Spinal cord (tissue), 10 donors: ENCODE measurements around the gene HEPHL1. TPM values are rescaled to one million over a fixed set of nuclear protein-coding genes. Genes with fewer than 3 reads are reported as not detected.

ENCODE experiments used
- DNase-seq, 6 donors: peaks; one replicate each; pipeline versions ENCODE4 v3.0.0 to v3.0.0-alpha.2; 2013 to 2015; ENCODE audit warnings: low spot score in 6 of 6, low read depth in 4 of 6
- H3K27ac ChIP-seq: one replicate; pipeline ENCODE4 v1.5.1; 2013; ENCODE audit warnings: low read depth, low read length, control low read depth
- H3K27me3 ChIP-seq: one replicate; pipeline ENCODE4 v1.6.1; 2013; ENCODE audit warnings: low read length; ENCODE audit not compliant: control insufficient read depth, insufficient read depth
- H3K36me3 ChIP-seq: one replicate; pipeline ENCODE4 v1.6.1; 2013; ENCODE audit warnings: low read length; ENCODE audit not compliant: control insufficient read depth, insufficient read depth
- H3K4me1 ChIP-seq: one replicate; pipeline ENCODE4 v1.6.1; 2013; ENCODE audit warnings: low read length; ENCODE audit not compliant: control insufficient read depth, insufficient read depth
- H3K4me3 ChIP-seq: one replicate; pipeline ENCODE4 v1.5.1; 2013; ENCODE audit warnings: low read depth, low read length, control low read depth
- H3K9me3 ChIP-seq: one replicate; pipeline ENCODE4 v1.6.1; 2013; ENCODE audit warnings: low read length; ENCODE audit not compliant: control insufficient read depth, insufficient read depth
- WGBS: methylation state at CpG from one replicate; pipeline ENCODE4 v1.1.5; 2013; ENCODE audit warnings: missing lambda C conversion rate; ENCODE audit not compliant: insufficient coverage; 5-methylcytosine and 5-hydroxymethylcytosine counted together
- polyA plus RNA-seq, 2 donors: library from polyadenylated mRNA; unstranded; fragments of 120-200 nt; gene quantifications; one replicate each; pipeline ENCODE4 v1.2.1, GENCODE V29; 2013; ENCODE audit not compliant: insufficient read length in 2 of 2
- total RNA-seq, 2 donors: library from RNA; depleted of rRNA in 1 of 2; stranded (reverse); fragments of 120-200 nt in 1 of 2; fragments of >200 nt in 1 of 2; gene quantifications; one replicate each; pipeline versions ENCODE4 v1.2.3 to v1.2.4, GENCODE V29; 2013 to 2014
- donor health status: healthy.

HEPHL1 gene
- total and polyA plus RNA-seq, 4 donors = under 0.01 to 0.06 TPM; not detected in 2

- H3K27me3 ChIP-seq = no peaks in the 10 kb centered on the region
- peaks cover 38% of the 10 kb centered on the region for H3K4me1 ChIP-seq
- 50% methylated on average over 1 of the region's 3 CpGs for WGBS
- no peak overlapping the region for H3K4me3 ChIP-seq
- no peak for DNase-seq
- no peaks in the 10 kb centered on the region for H3K9me3 ChIP-seq
- no peak overlapping the region for H3K27ac ChIP-seq
- H3K36me3 ChIP-seq = no peaks in the 10 kb centered on the region
Measured at GRCh38 chr11:94131047-94131717, 110.0 kb downstream of the HEPHL1 start.

DNA sequence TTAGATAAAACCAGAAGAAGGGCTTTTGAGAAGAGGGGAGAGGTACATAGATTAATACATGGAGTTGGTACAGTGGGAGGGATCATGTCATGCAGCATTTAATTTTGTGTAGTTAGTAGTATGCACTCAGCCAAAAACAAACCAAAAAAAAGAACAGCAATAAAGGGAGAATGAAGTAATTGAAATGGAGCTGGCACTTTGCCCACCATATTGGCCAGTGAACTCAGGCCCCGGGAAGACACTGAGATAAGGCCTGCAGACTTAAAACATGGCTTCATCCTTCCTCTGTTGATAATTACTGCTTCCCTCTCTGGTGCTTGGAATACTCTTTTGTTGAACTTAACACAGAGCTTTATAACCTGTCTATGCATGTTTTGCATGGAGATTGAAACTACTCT lies 110.6 kb downstream of the HEPHL1 start:
- peak in 1 of 6 donors; percentile 21 for DNase-seq
- no peaks in the 10 kb centered on the region for H3K9me3 ChIP-seq
- H3K36me3 ChIP-seq = no peaks in the 10 kb centered on the region
- H3K4me3 ChIP-seq = no peak overlapping the region
- 0% methylated on average over 1 of the region's 1 CpG for WGBS
- peaks cover 38% of the 10 kb centered on the region for H3K4me1 ChIP-seq
- H3K27ac ChIP-seq = no peak overlapping the region
- no peaks in the 10 kb centered on the region for H3K27me3 ChIP-seq

DNA sequence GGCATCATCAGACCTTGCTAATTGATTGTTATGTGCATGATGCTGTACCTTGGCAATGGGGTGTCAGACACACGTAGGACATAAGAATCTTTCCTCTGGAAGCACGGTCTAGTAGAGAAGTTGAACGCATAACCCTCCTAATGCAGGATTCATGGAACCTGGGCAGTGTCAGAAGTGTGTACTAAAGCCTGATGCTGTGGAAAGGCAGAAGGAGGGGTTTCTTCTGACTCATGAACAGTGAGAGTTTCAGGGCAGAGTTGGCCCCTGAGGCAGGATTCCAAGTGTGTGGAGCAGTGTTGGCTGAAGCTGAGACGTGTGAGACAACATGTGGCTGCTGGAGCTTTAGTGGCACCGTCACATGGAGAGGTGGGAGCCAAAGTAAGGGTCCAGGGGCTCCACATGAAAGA lies 111.0 kb downstream of the HEPHL1 start:
- Histone ChIP-seq H3K9me3 (no peaks in the 10 kb centered on the region), H3K4me1 (peaks cover 38% of the 10 kb centered on the region), H3K4me3 (no peak overlapping the region), H3K36me3 (no peaks in the 10 kb centered on the region), H3K27ac (no peak overlapping the region), H3K27me3 (no peaks in the 10 kb centered on the region)
- 70% methylated on average over 5 of the region's 5 CpGs for WGBS
- DNase-seq = no peak

GRCh38 chr11:94132823-94133408 lies 111.8 kb downstream of the HEPHL1 start:
- WGBS = 73% methylated on average over 2 of the region's 4 CpGs

GRCh38 chr11:94133752-94134151 lies 112.6 kb downstream of the HEPHL1 start:
- no peaks in the 10 kb centered on the region for H3K27me3 ChIP-seq
- DNase-seq = no peak
- no peaks in the 10 kb centered on the region for H3K36me3 ChIP-seq
- WGBS = 90% methylated on average over 4 of the region's 4 CpGs
- H3K9me3 ChIP-seq = no peaks in the 10 kb centered on the region
- H3K4me3 ChIP-seq = no peak overlapping the region
- H3K4me1 ChIP-seq = peaks cover 28% of the 10 kb centered on the region
- H3K27ac ChIP-seq = no peak overlapping the region

More at GRCh38 chr11:94132823-94133408, 111.8 kb downstream of the HEPHL1 start:
- Histone ChIP-seq H3K4me1 (peaks cover 34% of the 10 kb centered on the region), H3K27ac (no peak overlapping the region), H3K4me3 (no peak overlapping the region), H3K9me3 (no peaks in the 10 kb centered on the region), H3K36me3 (no peaks in the 10 kb centered on the region), H3K27me3 (no peaks in the 10 kb centered on the region)
- no peak for DNase-seq

- Histone ChIP-seq H3K4me1 (peaks cover 22% of the 10 kb centered on the region), H3K9me3 (no peaks in the 10 kb centered on the region), H3K36me3 (no peaks in the 10 kb centered on the region), H3K4me3 (no peak overlapping the region), H3K27me3 (no peaks in the 10 kb centered on the region), H3K27ac (no peak overlapping the region)
- WGBS = 80% methylated on average over 4 of the region's 10 CpGs
- no peak for DNase-seq
Measured at GRCh38 chr11:94134651-94135512, 113.7 kb downstream of the HEPHL1 start.

DNA sequence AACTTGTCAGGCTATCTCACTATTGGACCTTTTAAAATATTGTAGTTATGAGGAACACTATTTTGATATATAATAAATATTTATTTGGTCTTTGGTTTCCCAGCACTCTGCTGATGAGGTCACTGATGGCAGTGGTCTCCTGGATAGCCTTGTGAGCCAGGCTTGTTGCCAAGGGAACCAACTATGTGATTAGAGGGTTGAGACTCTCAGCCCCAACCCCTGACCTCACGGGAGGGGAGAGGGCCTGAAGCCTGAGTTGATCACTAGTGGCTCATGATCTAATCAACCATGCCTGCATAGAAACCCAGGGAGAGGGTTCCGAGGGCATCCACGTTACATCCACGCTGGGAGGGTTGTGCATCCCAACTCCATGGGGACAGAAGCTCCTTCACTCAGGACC lies 118.3 kb downstream of the HEPHL1 start:
- Histone ChIP-seq H3K9me3 (no peaks in the 10 kb centered on the region), H3K4me1 (peaks cover 16% of the 10 kb centered on the region), H3K36me3 (no peaks in the 10 kb centered on the region), H3K4me3 (no peak overlapping the region), H3K27me3 (no peaks in the 10 kb centered on the region), H3K27ac (no peak overlapping the region)
- 63% methylated on average over 3 of the region's 4 CpGs for WGBS
- DNase-seq = no peak

- peaks cover 12% of the 10 kb centered on the region for H3K4me1 ChIP-seq
- no peak for DNase-seq
- no peak overlapping the region for H3K27ac ChIP-seq
- no peak overlapping the region for H3K4me3 ChIP-seq
- H3K27me3 ChIP-seq = no peaks in the 10 kb centered on the region
- H3K36me3 ChIP-seq = no peaks in the 10 kb centered on the region
- H3K9me3 ChIP-seq = no peaks in the 10 kb centered on the region
- WGBS = no CpG with 5 or more reads among the region's 2 CpGs
Measured at GRCh38 chr11:94140154-94140655, 119.1 kb downstream of the HEPHL1 start.

DNA sequence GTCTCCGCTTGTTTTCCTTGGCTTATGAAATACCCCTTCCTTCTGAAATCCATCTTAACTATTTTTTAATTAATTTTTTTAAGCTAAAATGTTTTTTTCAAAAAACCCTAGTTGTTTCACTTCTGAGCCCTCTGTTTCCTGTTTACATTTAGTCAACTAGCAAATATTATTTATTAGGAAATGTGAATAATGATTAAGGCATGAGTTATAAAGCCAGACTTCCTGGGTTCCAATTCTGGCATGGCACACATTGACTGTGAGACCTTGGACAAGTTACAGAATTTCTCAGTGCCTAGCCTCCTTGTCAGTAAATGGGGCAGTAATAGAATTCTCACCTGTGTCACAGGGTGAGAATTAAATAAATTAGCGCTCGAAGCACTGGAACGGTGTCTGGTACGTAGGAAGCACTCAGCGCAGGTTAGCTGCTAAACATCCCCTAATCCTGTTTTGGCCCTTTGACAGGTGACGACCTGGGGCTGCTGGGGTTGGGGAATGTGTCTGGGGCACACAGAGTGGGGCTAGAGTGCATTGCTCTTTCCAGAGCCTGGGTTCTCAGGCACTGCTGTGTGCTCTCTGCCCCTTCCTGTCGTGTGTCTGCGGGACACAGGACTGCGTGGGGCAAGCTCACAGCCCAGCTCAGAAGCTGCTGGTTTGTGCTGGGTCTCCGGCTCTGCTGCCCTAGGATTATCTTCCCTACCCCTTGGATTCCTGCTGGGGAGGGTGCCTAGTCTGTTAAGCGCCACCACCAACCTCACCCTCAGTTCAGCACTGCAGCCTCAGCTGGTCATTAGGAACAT lies 120.6 kb downstream of the HEPHL1 start:
- H3K4me1 ChIP-seq = peaks cover 12% of the 10 kb centered on the region
- H3K4me3 ChIP-seq = no peak overlapping the region
- peak overlapping the region; percentile 78 for H3K27ac ChIP-seq
- H3K9me3 ChIP-seq = no peaks in the 10 kb centered on the region
- H3K27me3 ChIP-seq = no peaks in the 10 kb centered on the region
- no peaks in the 10 kb centered on the region for H3K36me3 ChIP-seq
- DNase-seq = no peak
- 89% methylated on average over 10 of the region's 12 CpGs for WGBS
